ENCODE measurements around the gene SH2B2.
A peak's percentile ranks its signal among the peaks of the same experiment; 100 is the strongest.

The SH2B2 gene

DNA sequence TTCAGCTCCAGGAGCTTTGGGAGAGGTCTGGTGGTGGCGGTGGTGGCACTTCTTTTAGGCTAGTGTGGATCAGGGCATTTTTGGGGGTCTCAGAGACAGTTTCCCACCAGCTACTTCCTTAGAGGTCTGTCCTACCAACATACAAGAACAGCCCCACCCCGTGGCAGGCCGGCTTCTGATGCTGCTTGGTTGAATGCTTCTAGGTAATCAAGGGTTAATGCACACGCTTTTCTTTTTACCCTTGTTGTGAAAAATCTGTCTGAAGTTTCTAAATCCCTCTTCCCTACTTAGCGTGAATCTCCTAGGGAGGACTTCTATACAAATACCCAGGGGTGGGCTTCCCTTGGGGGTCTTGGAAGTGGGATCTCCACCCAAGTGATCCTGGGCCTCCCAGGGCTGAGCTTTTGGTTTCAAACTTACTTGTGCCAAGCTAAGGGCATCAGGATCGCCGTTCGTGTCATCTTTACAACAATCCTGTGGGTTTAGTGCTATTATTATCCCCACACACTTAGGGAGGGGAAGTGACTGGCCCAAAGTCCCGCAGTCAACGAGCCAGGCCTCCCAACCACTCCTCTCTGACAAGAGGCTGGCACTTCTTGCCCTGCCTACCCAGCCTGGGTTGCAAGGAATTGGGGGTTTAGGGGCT lies 1.7 kb downstream of the SH2B2 start:
- Histone ChIP-seq H3K27ac (ENCODE audit: low read depth, low read length) (no peak overlapping the region), H3K9ac (ENCODE audit: low read depth, low read length) (no peak overlapping the region), H3K27me3 (ENCODE audit: insufficient read depth, low read length) (peaks cover 9% of the 10 kb centered on the region; the same call in 1 of the 2 replicates), H3K4me1 (ENCODE audit: insufficient read depth, low read length) (0 out of 2 replicates have a peak, but pooled peaks cover 4% of the 10 kb centered on the region), H3K4me3 (ENCODE audit: low read length) (peak overlapping the region; percentile 62), H3K9me3 (ENCODE audit: insufficient read depth, low read depth, low read length) (no peaks in the 10 kb centered on the region), H3K36me3 (ENCODE audit: insufficient read depth, low read length) (no peaks in the 10 kb centered on the region)
- 77% methylated on average over 7 of the region's 10 CpGs for WGBS

DNA sequence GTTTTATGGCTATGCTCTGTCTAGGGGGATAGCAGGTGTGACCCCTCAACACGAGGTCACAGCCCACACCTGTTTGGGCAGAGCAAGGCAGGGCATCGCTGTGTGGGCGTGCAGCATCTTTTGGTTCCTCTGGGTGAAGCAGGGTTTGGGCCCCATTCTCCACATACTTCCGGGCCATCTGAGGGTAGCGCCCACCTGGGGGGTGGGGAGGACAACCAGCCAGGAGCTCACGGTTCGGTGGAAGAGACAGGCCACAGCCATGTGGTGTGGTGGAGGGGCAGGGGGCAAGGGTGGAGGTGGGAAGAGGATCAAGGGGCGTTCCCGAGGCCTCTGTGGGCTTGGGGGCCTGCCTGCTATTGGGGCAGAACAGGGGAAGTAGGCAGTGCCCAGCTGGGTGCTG lies 2.4 kb downstream of the SH2B2 start:
- no peaks in the 10 kb centered on the region for H3K36me3 ChIP-seq (ENCODE audit: insufficient read depth, low read length)
- no peaks in the 10 kb centered on the region for H3K9me3 ChIP-seq (ENCODE audit: insufficient read depth, low read depth, low read length)
- H3K27ac ChIP-seq (ENCODE audit: low read depth, low read length), result no peak overlapping the region
- H3K9ac ChIP-seq (ENCODE audit: low read depth, low read length), result no peak overlapping the region
- H3K4me3 ChIP-seq (ENCODE audit: low read length), result no peak overlapping the region
- WGBS, result 92% methylated on average over 9 of the region's 9 CpGs
- 0 out of 2 replicates have a peak, but pooled peaks cover 7% of the 10 kb centered on the region for H3K4me1 ChIP-seq (ENCODE audit: insufficient read depth, low read length)
- peaks cover 9% of the 10 kb centered on the region; the same call in 1 of the 2 replicates for H3K27me3 ChIP-seq (ENCODE audit: insufficient read depth, low read length)

DNA sequence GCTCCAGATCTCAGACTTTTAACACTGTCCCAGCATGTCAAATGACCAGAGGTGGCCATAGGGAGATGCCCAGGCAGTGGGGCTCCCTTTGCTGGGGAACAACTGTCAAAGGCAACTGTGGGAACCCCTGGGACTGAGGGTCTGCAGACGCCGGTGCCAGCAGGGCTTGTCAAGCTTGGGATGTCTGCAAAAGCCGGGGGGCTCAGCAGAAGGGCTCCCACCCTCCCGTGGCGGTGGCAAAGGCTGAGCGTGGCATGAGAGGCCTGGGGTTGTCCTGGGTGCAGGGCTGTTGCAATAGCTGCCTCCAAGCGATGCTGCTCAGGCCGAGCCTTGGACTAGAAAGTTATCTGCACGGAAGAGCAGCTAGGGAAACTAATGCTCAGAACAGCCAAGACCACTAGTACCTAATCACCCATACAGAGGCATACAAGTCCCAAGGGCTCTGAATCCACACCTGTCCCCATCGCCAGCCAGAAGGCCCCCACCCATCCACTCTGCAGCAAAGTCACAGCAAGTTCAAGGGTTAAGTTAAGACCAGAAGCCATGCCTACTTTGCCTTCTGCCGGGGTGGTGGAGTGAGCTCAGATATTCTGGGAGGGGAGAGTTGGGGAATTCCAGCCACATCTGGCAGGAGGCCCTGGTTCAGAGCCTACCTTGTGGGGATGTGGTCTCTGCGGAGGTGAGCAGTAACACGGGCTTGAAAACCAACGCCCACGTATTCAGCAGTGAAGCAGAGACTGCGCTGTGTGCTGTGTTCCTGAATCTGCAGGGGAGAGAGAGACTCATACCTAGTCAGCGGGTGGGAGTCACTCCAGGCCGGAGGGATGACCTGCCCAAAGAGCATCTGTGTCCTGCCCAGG lies 4.6 kb downstream of the SH2B2 start:
- Histone ChIP-seq H3K4me3 (ENCODE audit: low read length) (no peak overlapping the region), H3K4me1 (ENCODE audit: insufficient read depth, low read length) (0 out of 2 replicates have a peak, but pooled peaks cover 14% of the 10 kb centered on the region), H3K27ac (ENCODE audit: low read depth, low read length) (no peak overlapping the region), H3K9me3 (ENCODE audit: insufficient read depth, low read depth, low read length) (no peaks in the 10 kb centered on the region), H3K36me3 (ENCODE audit: insufficient read depth, low read length) (no peaks in the 10 kb centered on the region), H3K27me3 (ENCODE audit: insufficient read depth, low read length) (0 out of 2 replicates have a peak, but pooled peaks cover 5% of the 10 kb centered on the region), H3K9ac (ENCODE audit: low read depth, low read length) (no peak overlapping the region)
- WGBS, result 73% methylated on average over 18 of the region's 18 CpGs

DNA sequence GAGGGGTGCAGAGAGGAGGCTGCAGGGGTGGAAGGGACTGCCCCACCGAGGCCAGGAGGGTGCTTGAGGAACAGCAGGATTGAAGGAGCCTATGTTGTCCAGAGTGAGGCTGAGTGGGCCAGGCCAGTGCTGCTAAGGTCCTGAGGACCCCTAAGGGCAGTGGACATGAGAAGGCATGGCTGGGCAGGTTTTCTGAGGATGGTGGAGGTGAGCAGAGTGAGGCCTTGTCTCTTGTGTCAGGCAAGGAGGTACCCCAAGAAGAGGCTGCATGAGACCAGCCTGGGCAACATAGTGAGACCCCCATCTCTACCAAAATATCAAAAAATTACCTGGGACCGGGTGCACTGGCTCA lies 5.2 kb downstream of the SH2B2 start:
- H3K9ac ChIP-seq (ENCODE audit: low read depth, low read length), result no peak overlapping the region
- no peak overlapping the region for H3K4me3 ChIP-seq (ENCODE audit: low read length)
- H3K4me1 ChIP-seq (ENCODE audit: insufficient read depth, low read length), result 0 out of 2 replicates have a peak, but pooled peaks cover 14% of the 10 kb centered on the region
- 0 out of 2 replicates have a peak, but pooled peaks cover 5% of the 10 kb centered on the region for H3K27me3 ChIP-seq (ENCODE audit: insufficient read depth, low read length)
- no peaks in the 10 kb centered on the region for H3K36me3 ChIP-seq (ENCODE audit: insufficient read depth, low read length)
- H3K27ac ChIP-seq (ENCODE audit: low read depth, low read length), result no peak overlapping the region
- 71% methylated on average over 2 of the region's 2 CpGs for WGBS
- H3K9me3 ChIP-seq (ENCODE audit: insufficient read depth, low read depth, low read length), result no peaks in the 10 kb centered on the region

DNA sequence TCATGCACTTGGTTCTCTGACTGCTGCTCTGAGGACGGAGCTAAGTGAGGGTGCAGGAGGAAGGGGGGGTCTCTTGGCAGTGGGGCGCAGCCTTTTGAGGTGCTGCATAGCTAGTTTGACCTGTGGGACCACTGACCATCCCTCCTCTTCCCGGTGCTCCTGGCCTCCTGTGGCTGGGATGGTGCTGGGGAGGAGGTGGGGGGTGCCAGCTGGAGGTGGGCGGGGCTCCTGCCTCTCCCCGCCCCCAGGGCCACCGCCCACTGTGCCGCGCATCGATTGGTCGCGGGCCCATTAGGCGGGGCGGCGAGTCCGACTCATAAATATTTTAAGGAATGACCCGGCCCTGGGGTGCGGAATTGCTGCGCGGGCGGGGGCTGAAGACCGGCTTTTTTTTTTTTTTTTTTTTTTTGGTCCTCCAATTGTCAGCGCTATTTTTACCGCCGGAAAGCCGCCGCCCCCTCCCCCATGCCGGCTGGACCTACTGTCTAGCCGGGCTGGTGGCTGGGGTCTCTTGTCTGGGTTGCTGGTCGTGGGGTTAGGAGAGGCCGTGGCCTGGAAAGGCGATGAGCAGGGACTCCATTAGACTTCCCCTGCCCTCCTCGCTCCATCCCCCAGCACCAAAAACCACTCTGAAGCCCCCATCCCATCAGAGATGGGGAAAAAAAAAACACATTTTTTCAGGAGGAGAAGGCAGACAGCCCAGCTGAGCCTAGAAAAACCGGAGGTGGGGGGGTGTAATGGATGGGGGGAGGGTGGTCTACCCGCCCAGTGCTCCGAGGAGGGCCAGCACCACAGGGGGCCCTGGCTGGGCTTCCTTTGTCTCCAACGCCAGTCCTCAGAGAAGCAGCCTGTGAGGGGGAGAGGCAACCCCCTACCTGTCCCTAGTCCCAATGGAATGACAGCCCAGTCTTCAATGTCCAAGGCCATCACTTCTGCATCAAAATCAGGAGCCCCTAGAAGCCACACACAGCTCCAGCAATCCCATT lies 6.4 kb downstream of the SH2B2 start:
- peak overlapping the region; percentile 46 for H3K4me3 ChIP-seq (ENCODE audit: low read length)

DNA sequence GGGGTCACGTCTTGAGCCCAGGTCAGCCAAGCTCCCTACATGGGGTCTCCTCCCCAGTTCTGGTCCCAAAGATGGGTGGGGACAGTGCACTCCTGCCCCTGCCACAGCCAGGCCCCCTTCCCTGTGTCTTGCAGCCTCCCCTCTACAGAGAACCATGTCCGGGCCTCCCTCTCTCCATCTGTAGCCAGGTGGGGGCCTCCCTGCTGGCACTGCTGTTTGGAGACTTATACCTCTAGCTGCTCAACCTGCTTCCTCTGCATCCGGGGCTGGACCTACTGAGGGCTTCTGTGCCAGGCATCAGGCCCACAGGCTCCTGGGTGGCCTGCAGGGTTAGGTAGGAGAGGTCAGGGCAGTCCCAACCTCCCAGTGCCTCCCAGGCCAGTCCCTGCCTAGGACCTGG lies 7.9 kb downstream of the SH2B2 start:
- H3K27me3 ChIP-seq (ENCODE audit: insufficient read depth, low read length), result no peaks in the 10 kb centered on the region
- no peaks in the 10 kb centered on the region for H3K9me3 ChIP-seq (ENCODE audit: insufficient read depth, low read depth, low read length)
- 0 out of 2 replicates have a peak, but pooled peaks cover 14% of the 10 kb centered on the region for H3K4me1 ChIP-seq (ENCODE audit: insufficient read depth, low read length)
- H3K36me3 ChIP-seq (ENCODE audit: insufficient read depth, low read length), result no peaks in the 10 kb centered on the region
- no peak overlapping the region for H3K27ac ChIP-seq (ENCODE audit: low read depth, low read length)
- no peak overlapping the region for H3K4me3 ChIP-seq (ENCODE audit: low read length)
- H3K9ac ChIP-seq (ENCODE audit: low read depth, low read length), result no peak overlapping the region
- WGBS, result 91% methylated on average over 3 of the region's 3 CpGs

More for the DNA sequence above, 6.4 kb downstream of the SH2B2 start:
- Histone ChIP-seq H3K9me3 (ENCODE audit: insufficient read depth, low read depth, low read length) (no peaks in the 10 kb centered on the region), H3K27ac (ENCODE audit: low read depth, low read length) (no peak overlapping the region), H3K27me3 (ENCODE audit: insufficient read depth, low read length) (0 out of 2 replicates have a peak, but pooled peaks cover under 1% of the 10 kb centered on the region), H3K36me3 (ENCODE audit: insufficient read depth, low read length) (no peaks in the 10 kb centered on the region), H3K9ac (ENCODE audit: low read depth, low read length) (no peak overlapping the region), H3K4me1 (ENCODE audit: insufficient read depth, low read length) (0 out of 2 replicates have a peak, but pooled peaks cover 14% of the 10 kb centered on the region)
- WGBS, result 9% methylated on average over 26 of the region's 36 CpGs

DNA sequence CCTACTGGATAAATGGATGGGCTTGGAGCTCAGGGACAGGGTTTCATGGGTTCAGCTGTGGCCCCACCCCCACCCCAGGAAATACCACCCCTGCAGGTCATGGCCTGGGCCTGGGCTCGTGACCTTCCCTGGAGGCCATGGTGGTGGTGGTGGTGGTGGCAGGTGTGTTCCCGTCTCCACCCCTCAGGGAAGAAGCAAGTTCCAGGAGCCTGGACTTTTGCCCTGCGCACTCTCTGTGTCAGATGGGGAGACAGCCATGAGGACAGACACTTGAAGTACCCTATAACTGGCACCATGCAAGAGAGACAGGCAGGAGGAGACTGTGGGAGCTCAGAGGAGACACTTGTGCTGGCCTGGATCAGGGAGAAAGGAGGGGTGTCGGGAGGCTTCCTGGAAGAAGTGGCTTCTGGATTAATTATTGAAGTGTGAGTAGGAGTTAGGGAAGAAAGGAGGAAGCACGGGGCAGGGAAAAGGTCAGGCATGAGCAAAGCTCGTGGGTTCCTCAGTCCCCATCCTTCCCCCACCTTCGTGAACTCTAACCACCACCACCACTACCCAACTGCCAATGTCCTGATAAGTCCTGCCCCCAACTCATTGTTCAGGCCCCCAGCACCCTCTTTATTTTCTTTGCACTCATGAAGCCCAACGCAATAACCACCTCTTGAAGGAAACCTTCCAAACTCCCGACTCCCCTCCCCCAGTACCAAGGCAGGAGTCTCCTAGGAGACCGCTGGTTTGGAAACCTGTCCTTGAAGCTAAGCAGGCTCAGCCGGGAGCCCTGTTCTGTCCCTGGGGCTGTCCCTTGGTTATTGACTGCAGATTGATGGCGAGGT lies 8.9 kb downstream of the SH2B2 start:
- Histone ChIP-seq H3K4me3 (ENCODE audit: low read length) (no peak overlapping the region), H3K27me3 (ENCODE audit: insufficient read depth, low read length) (no peaks in the 10 kb centered on the region), H3K9ac (ENCODE audit: low read depth, low read length) (no peak overlapping the region), H3K4me1 (ENCODE audit: insufficient read depth, low read length) (0 out of 2 replicates have a peak, but pooled peaks cover 14% of the 10 kb centered on the region), H3K36me3 (ENCODE audit: insufficient read depth, low read length) (no peaks in the 10 kb centered on the region), H3K27ac (ENCODE audit: low read depth, low read length) (no peak overlapping the region), H3K9me3 (ENCODE audit: insufficient read depth, low read depth, low read length) (no peaks in the 10 kb centered on the region)
- 74% methylated on average over 12 of the region's 12 CpGs for WGBS

DNA sequence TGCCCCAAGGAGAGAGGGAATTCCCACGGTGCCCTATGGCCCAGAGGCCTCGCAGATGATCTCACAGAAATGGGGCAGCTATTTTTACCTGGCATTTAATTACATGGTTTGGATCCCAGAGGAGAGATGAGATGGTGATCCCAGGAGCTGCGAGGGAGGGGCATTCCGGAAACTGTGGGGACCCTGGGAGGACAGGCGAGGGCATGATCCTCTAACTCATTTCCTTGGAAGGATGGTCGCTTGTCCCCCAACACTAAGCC lies 9.4 kb downstream of the SH2B2 start:
- 0 out of 2 replicates have a peak, but pooled peaks cover 14% of the 10 kb centered on the region for H3K4me1 ChIP-seq (ENCODE audit: insufficient read depth, low read length)
- H3K36me3 ChIP-seq (ENCODE audit: insufficient read depth, low read length), result no peaks in the 10 kb centered on the region

DNA sequence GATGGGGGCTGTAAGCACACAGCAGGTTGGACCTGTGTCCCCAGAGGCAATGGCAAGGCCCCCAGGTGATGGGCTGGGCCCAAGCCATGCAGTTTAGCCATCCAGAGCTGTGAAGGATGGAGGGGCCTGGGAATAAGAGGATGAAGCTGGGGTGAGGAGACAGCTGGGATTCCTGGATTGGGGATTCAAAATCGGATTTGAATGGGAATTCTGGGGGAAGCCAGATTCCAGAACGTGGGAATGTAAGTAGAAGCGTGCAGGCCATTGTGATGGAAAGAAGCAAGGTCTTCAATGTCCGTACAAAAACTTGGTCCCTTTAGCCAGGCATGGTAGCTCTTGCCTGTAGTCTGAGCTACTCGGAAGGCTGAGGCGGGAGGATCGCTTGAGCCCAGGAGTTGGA lies 9.8 kb downstream of the SH2B2 start:
- Histone ChIP-seq H3K9ac (ENCODE audit: low read depth, low read length) (no peak overlapping the region), H3K9me3 (ENCODE audit: insufficient read depth, low read depth, low read length) (no peaks in the 10 kb centered on the region), H3K4me3 (ENCODE audit: low read length) (no peak overlapping the region), H3K4me1 (ENCODE audit: insufficient read depth, low read length) (0 out of 2 replicates have a peak, but pooled peaks cover 14% of the 10 kb centered on the region), H3K27ac (ENCODE audit: low read depth, low read length) (no peak overlapping the region; the same call in 1 of the 2 replicates), H3K36me3 (ENCODE audit: insufficient read depth, low read length) (no peaks in the 10 kb centered on the region), H3K27me3 (ENCODE audit: insufficient read depth, low read length) (no peaks in the 10 kb centered on the region)
- 88% methylated on average over 7 of the region's 7 CpGs for WGBS

More for the DNA sequence above, 9.4 kb downstream of the SH2B2 start:
- Histone ChIP-seq H3K27ac (ENCODE audit: low read depth, low read length) (no peak overlapping the region), H3K4me3 (ENCODE audit: low read length) (no peak overlapping the region), H3K9me3 (ENCODE audit: insufficient read depth, low read depth, low read length) (no peaks in the 10 kb centered on the region), H3K9ac (ENCODE audit: low read depth, low read length) (no peak overlapping the region), H3K27me3 (ENCODE audit: insufficient read depth, low read length) (no peaks in the 10 kb centered on the region)
- whole genome bisulfite sequencing, result 90% methylated on average over 6 of the region's 6 CpGs
